ENCODE data around the gene ZDHHC11B. TPM values are rescaled to one million over a fixed set of nuclear protein-coding genes. Genes with fewer than 3 reads are reported as not detected.
"Not testable (repeated sequence)": the region's sequence is repeated elsewhere in the genome, so short reads cannot be mapped to it uniquely, and the experiment has no call there.

Gene ZDHHC11B
- total RNA-seq, 1 donor from 2014 or later = 5.6 TPM

DNA sequence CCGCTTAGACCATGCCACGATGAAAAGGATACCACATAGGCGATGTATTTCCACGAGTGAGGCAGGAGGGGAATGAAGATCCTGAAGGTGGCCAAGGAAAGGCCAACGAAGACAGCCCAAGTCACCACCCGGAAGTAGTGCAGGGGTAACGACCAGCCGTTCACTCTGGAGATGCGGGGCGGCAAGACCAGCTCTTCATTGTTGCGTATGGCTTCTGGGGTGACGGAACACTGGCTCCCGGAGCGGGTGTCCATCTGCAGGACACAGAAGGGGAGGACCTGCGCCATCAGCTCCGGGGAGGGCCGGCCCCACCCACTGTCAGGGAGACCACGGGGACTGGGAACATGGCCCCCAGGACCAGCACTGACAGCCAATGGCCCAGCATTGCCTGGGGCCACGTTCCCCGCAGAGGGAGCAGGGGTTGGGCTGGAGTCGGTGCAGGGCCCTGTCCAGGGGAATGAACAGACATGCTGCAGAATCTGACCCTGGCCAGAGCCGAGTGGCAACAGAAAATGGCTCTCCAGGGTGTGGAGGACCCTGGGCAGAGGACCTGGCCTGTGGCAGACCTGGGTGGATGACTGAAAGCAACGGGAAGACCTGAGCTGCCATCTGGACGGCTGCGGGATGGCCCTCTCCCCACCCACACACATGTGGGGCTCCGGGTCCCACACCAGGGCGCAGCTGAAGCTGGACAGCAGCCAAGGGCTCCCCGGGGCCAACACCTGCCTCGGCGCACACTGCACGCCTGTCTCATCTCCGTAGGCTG lies 17.7 kb downstream of the ZDHHC11B start:
- DNase-seq = no peak

DNA sequence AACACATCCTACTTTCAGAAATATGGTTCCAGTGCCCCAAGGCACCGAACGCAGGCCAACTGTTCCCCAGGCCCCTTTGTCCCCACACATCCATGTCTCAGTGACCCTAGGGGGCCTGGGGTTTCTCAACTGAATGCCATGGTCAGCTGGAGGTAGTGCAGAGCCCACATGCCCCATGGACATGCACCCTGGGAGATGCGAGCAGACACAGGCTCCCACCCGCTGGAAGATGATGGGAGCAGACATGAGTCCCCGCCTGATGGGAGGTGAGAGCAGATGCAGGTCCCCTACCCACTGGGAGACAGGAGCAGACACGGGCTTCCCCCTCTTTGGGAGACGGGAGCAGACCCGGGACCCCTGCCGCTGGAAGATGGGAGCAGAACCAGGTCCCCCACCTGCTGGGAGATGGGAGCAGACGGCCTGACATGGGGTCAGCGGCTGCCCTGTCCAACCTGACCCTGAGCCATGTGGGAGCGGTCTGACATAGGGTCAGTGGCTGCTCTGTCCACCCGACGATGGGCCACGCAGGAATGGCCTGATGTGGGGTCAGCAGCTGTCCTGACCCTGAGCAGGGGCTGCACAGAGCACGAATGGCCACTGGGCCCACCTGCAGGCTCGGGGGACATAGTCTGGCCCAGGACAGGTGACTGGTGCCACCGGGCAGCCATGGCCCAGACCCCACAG lies 18.4 kb downstream of the ZDHHC11B start:
- DNase-seq = no peak

DNA sequence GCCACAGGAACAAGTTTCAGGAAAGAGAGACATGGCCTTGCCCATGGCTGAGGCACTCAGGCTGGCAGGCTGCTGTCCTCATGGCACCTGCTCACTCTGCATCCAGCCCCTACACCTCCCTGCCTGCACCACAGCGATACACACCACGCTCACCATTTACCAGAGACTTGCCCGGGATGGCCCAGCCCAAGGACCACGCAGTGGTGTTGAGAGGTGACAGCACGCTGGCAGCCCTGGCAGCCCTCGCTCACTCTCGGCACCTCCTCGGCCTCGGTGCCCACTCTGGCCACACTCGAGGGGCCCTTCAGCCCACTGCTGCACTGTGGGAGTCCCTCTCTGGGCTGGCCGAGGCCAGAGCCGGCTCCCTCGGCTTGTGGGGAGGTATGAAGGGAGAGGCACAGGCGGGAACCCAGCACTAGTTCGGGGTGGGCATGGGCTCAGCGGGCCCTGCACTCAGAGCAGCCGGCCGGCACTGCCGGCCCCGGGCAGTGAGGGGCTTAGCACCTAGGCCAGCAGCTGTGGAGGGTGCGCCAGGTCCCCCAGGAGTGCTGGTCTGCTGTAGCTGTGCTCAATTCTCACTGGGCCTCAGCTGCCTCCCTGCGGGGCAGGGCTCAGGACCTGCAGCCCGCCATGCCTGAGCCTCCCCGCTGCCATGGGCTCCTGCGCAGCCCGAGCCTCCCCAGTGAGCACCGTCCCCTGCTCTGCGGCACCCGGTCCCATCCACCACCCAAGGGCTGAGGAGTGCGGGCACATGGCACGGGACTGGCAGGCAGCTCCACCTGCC lies 20.3 kb downstream of the ZDHHC11B start:
- DNase-seq = no peak

DNA sequence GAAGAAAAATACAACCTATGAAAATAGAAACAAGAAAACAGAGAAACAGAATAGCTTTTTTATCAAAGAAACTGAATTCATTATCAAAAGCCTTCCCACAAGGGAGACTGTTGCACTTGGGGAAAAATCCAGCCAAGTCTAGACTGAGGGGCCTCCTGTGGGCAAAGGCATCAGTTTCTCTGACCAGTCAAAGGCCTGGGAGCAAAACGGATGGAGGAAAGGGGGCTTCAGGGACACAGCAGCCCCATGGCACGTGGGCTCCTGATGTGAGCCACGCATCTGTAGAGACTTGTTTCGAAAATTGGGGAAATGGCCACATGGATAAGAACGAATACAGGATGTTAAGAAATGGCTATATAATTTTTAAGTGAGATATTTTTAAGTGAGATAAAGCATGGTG lies 21.1 kb downstream of the ZDHHC11B start:
- DNase-seq = no peak

DNA sequence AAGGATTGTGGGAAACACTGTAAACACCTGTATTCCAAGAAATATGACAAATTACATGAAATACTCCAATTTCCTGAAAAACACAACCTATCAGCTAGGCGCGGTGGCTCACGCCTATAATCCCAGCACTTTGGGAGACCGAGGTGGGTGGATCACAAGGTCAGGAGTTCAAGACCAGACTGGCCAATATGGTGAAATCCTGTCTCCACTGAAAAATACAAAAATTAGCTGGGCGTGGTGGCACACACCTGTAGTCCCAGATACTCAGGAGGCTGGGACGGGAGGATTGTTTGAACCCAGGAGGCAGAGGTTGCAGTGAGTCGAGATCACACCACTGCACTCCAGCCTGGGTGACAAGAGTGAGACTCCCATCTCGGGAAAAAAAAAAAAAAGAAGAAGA lies 21.5 kb downstream of the ZDHHC11B start:
- DNase-seq = not testable (repeated sequence)

DNA sequence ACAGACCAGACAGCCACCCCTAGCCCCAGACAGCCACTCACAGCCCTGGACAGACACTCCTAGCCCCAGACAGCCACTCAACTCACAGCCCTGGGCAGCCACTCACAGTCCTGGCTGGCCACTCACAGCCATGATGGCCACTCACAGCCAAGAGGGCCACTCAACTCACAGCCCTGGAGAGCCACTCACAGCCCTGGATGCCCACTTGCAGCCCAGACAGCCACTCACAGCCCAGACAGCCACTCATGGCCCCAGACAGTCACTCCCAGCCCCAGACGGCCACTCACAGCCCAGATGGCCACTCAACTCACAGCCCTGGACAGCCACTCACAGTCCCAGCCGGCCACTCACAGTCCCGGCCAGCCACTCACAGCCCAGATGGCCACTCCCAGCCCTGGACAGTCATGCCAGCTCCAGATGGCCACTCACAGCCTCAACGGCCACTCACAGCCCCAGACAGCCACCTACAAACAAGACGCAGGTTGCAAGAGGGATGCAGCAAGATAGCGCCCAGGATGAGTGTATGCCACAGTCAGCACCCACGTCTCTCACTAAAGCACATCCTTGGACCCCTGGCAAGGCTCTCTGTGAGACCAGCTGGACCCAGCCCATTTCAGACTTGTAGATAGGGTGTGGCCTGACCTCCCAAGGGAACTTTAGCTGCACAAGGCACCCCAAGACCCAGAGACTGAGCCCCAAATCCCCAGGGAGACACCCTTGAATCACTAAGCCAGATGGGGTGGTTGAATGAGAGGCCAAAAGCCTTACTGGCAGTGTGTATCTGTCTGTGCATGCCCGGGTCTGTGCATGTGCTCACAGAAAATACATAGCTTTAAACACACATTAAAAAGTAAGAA lies 22.4 kb downstream of the ZDHHC11B start:
- DNase-seq = no peak

DNA sequence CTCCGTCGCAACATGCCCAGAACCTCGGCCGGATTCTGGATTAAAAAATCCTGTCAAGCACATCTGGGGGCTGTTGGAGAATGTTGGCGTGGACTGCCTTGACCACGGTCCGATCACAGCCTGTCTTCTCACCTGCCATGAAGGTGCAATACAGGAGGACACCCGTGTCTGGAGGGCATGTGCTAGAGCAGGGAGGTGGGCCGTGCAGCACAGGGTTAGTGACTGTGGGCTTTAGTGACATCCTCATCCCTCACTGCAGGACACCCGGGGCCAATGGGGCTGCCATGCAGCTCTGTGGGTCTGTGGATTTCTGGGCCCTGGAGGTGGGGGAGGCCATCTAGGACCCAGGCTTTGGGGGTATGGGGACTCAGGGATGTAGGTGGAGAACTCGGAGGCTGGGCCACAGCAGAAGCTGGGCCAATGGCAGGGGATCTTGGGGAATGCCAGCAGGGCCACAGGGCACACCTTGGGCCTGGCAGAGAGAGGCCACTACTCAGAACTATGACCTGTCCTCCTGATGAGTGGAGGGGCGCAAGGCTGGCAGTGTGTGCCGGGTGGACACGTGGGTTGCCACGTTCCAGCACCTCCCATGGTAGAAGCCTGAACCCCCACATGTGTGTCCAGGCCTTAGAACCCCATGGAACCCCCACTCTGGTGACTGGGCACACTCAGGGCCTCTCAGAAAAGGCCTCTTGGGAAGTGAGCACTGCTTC lies 23.3 kb downstream of the ZDHHC11B start:
- no peak for DNase-seq

DNA sequence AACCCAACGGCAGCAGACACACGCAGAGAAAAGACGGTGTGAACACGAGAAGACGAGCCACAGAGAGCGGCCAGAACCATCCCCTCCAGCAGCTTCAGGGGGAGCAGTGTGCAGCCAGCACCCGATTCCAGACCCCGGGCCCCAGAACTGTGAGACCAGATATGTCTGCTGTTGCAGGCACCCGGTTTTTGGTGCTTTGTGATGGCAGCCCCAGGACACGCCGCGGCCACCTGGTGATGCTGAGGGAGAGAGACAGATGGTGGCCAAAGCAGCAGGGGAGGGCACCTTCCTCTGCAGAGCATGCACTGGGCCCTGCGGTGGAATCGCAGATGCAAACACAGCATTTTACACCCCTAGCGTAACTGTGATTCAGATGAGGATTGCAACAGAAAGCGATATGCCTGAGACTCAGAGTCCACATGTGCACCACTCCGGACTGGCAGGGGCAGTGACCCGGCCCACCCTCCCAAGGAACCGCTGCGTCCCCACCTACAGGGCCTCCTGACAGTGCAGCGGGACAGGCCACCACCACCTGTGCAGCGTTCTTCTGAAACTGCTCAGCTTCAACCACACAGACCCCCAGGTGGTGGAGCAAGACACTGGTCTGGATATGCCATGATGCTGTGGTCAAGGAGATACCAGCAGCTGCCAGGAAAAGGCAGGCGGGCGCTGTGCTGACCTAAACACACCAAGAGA lies 24.0 kb downstream of the ZDHHC11B start:
- DNase-seq = no peak

DNA sequence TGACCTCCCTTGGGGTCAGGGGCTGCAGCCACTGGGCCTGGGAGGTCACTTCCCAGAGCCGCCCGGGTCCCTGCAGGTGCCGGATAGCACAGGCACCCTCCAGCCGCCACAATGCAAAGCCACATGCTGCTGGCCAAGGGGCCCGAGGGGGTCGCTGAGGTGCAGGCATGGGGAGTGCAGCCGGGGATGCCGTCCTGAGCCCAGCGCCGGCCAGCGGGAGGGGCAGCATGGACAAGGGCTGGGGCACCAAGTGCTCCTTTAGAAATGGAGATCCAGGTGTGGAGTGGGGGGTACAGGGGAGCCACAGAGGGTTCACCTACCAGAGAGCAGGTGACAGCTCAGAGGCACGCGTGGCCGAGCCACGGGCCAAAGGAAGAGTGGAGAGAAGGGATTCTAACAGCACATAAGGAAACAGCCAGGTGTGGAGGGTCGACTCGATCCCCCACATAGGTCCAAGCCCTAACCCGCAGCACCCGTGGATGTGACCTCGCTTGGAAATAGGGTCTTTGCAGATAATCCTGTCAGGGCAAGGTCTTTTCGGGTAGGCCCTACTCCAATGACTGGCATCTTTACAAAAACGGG lies 24.7 kb downstream of the ZDHHC11B start:
- no peak for DNase-seq

DNA sequence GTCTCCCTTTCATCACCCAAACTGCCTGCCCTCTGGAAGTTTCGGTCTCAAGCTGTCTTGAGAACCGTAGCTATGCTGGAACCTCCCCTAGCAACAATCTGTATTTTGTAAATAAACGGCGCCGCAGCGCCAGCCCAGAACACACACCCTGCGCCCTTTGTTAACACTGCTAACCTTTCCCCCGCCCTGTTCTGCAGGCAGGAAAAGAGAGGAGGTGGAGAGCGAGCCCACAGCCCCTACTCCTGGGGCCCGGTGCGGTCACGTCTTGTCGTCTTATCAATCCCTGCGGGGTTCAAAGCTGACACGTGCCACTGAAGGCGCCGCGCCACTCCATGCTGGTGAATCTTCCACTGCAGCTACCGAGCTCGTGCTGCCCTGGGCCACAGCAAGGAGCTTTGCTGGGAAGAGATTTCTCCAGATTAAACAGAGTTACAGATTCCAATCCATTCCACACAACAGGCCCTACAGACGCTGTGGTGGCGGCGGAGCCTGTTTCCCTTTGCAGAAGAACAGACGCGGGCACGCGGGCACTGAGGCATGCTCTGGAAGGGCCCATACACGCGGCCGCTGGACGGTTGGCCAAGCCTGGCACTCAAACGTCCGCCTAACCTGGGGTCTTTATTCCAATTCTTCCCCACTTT lies 25.3 kb downstream of the ZDHHC11B start:
- no peak for DNase-seq

DNA sequence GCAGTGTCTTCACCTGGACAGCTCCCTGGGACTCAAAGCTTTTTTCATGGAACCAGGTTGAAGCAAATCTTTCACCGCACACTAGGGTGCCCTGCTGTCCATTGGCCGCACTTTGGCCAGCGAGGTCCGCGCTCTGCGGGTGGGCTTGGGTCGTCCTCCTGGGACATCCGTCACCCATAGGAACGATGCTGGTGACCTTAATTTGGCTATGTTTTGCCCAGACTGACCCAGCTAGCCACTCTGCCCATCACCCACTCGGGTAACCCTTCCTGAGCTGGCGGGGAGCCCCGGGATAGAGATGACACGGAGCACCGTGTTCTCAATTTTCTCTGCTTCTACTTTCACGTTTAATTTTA lies 25.9 kb downstream of the ZDHHC11B start:
- no peak for DNase-seq

DNA sequence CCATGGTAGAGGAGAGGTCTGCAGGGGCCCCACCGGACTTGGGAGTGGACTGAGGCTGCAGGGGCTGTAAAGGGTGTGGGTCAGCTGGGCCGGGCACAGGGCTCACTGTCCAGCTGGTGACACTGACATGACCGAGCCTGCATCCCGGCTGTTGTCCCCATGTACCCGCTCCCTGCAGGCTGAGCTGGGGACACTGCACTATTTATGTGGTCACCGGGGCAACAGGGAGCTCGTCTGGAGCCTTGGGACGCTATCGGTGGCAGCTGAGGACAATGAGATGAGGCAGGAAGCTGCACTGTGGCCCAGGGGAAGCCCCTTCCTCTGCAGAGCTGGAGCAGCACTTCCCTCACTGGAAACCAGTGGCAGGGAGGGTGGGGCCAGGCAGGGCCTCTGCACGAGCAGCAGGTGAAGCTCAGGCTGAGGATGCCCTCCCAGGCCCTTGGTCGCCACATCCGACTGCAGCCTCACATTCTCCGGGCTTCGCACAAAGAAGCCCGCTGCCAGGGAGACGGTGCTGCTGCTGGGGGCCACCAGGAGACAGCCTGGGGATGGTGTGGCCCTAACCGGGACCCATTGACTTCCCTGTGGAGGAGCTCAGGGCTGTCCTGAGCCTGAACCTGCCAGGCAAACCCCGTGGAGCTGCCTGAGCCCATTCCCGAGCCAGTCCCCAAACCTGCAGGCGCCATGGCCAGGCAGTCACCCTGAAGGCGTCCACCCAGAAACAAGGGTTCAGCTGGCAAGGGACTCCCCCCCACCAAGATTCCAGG lies 26.4 kb downstream of the ZDHHC11B start:
- DNase-seq = no peak

DNA sequence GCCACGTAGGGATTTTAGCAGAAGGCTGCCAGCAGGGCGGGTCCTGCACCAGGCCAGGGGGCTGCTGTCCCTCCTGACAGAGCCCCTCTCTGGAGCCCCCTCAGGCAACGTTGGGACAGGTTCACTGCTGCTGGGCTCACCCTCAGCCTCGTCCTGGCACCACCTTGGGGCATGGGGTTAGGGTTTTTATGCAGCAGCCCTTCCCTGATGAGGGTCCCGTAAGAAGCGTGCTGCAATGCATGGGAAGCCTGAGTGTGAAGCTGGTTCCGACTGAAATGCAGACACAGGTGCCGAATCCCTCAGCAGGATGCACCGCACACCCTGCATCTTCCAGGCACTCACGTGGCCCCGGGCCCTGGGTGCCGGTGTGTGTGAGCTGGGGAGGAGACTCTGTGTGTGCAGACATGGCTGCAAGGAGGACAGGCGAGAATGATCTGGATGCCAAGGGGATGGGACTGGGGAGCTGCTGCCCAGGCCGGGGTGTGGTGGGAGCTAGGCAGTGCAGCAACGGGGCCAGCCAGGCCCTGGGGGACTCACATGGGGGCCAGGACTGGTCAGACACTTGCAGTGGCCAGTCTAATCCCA lies 27.1 kb downstream of the ZDHHC11B start:
- DNase-seq = no peak

DNA sequence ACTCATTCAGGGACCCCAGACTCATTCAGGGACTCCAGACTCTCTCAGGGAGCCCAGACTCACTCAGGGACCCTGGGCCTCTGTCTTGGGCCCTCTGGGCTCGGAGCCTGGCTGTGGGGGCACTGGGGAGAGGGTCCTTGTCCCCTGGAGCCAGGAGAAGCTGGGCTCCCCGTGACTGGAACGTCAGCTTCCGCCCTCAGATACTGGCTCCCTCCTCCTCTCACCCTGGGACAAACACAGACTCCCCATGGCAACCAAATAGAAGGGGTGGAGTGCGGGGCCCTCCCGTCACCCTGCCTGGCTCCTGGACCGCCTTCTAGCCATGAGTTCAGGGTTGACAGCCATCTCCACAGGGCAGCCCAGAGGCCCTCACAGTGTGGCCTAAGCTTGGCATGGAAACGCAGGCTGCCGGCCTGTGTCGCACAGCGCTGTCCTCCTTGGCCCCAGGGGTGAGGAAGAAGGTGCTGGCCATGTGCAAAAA lies 27.6 kb downstream of the ZDHHC11B start:
- DNase-seq = no peak

DNA sequence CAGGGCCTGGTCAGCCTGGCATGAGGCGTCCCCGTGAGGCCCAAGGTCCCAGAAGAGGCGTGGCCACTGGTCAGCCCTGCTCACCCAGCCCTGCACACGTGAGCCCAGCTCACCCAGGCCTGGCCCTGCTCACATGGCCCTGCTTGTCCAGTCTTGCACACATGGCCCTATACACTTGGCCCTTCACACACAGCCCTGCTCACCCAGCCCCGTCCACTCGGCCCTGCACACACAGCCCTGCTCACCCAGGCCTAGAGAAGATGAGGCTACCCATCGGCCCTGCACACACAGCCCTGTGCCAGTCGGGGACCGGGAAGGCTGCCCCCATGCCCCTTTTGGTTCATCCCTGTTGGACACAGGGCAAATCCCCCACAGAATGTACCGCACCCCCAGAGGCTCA lies 28.4 kb downstream of the ZDHHC11B start:
- DNase-seq = no peak

DNA sequence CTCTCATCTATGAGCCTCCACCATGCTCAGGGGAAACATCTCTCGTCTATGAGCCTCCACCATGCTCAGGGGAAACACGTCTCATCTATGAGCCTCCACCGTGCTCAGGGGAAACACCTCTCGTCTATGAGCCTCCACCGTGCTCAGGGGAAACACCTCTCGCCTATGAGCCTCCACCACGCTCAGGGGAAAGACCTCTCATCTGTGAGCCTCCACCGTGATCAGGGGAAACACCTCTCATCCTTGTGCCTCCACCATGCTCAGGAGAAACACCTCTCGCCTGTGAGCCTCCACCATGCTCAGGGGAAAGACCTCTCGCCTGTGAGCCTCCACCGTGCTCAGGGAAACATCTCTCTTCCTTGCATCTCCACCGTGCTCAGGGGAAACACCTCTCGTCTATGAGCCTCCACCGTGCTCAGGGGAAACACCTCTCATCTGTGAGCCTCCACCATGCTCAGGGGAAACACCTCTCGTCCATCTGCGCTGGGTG lies 30.3 kb downstream of the ZDHHC11B start:
- not testable (repeated sequence) for DNase-seq

DNA sequence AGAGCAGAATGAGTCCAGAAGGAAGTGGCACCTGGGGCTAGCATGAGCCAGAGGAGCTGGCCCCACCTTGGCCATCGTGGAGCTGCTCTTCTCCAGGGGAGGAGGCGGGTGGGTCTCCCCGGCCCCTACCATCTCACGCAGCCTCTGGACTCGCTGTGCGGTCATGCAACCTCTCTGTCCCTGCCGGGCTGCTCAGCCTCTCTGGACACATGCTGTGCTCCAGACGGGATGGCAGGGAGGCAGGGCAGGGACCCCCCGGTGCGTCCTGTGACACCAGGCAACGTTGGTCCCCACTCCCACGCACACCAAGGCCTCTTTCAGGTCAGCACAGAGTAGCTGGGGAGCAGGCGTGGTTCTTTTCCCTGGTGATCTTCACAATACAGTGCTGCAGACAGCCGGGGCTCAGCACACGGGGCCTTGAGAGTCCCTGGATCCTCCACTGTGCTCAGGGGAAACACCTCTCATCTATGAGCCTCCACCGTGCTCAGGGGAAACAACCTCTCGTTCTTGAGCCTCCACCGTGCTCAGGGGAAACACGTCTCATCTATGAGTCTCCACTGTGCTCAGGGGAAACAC lies 30.9 kb downstream of the ZDHHC11B start:
- not testable (repeated sequence) for DNase-seq

DNA sequence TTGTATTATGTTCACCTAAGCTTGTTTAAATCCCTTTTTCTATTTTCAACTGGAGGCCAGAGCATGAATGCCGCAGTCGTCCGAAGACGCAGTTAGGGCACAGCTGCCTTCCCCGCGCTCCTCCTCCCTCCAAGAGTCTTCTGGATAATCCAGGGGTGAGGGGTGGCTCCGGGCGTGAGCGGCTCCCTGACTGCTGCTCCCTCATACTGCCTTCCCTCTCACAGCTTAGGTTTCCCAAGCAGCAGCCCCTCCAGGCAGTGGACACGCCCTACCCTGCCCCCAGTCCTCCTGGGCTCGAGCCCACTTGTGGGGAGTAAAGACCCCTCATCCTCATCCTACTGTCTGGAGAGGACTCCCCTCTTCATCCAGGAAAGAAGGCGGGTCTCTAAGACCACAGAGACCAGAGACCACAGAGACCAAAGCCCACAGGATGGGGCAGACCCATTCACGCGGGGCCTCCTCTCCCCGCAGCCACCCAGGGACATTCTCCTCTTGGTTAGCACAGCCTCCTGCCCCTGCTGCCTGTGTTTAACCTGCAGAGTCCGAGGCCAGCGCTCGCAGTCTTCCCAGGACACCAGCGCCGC lies 31.9 kb downstream of the ZDHHC11B start:
- DNase-seq = not testable (repeated sequence)
